ENCODE measurements around the gene BCL3. TPM values are rescaled to one million over a fixed set of nuclear protein-coding genes. Genes with fewer than 3 reads are reported as not detected.

The BCL3 gene
- total and polyA plus RNA-seq, 12 donors, result 7.1 to 76.3 (median 20.9) TPM

DNA sequence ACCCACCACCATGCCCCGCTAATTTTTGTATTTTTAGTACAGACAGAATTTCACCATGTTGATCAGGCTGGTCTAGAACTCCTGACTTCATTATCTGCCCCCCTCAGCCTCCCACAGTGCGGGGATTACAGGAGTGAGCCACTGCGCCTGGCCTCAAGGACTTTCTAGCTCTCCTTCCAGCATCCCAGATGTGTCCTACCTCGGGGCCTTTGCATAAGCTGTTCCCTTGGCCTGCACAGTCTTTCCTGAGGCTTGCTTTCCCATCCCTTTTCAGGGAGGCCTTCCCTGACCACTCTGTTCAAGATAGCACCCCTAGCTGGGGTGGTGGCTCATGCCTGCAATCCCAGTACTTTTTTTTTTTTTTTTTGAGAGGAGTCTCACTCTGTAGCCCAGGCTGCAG is 46.1 kb downstream of the BCL3 start:
- Histone ChIP-seq H3K27me3 (no peaks in the 10 kb centered on the region), H3K27ac (no peak overlapping the region), H3K4me1 (peaks cover 0 to 20% (median 15%) of the 10 kb centered on the region in 9 donors), H3K36me3 (no peaks in the 10 kb centered on the region), H3K9me3 (no peaks in the 10 kb centered on the region), H3K4me3 (no peak overlapping the region)
- 97% methylated on average over 4 of the region's 4 CpGs for WGBS, 2 donors
- ATAC-seq (no peak), DNase-seq (no peak)
- no peak for TF ChIP-seq CTCF (IDR thresholded peaks at IDR 0.05)
- intact Hi-C loops (cut with DNase I), result loop anchor here in 1 of 10 donors (5.0 kb wide), 1 partner anchor 48 kb away; no protein-coding TSS in a partner anchor

DNA sequence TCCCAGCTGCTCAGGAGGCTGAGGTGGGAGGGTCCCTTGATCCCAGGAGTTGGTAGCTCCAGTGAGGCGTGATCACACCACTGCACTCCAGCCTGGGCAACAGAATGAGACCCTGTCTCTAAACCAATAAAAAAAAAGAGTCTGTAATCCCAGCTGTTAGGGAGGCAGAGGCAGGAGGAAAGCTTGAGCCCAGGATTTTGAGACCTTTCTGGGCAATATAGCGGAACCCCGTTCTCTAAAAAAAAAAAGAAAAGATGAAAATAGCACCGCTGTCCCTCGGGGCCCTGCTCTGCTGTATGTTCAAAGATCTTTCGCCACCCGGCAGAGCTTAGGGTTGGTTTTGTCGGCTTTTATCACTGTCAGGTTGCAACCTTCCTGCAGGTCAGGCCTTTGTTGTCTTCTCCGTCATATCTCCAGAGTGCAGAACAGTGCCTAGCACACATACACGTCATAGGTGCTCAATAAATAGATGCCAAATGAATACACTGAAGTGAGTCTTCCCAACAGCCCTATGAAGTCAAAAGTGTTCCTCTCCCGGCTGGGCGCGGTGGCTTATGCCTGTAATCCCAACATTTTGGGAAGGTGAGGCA is 47.0 kb downstream of the BCL3 start:
- Histone ChIP-seq H3K4me1 (peaks cover 0 to 22% (median 17%) of the 10 kb centered on the region in 9 donors), H3K4me3 (no peak overlapping the region), H3K36me3 (no peaks in the 10 kb centered on the region), H3K27ac (peak overlapping the region in 2 of 10 donors; percentile 85 to 91), H3K27me3 (no peaks in the 10 kb centered on the region), H3K9me3 (no peaks in the 10 kb centered on the region)
- no peak for DNase-seq
- ATAC-seq, result no peak
- TF ChIP-seq CTCF (IDR thresholded peaks at IDR 0.05), result no peak
- intact Hi-C loops (cut with DNase I), result loop anchor here in 1 of 10 donors (5.0 kb wide), 1 partner anchor 47 kb away; no protein-coding TSS in a partner anchor
- WGBS, 2 donors, result 81 to 87% methylated on average over 13 of the region's 13 CpGs

DNA sequence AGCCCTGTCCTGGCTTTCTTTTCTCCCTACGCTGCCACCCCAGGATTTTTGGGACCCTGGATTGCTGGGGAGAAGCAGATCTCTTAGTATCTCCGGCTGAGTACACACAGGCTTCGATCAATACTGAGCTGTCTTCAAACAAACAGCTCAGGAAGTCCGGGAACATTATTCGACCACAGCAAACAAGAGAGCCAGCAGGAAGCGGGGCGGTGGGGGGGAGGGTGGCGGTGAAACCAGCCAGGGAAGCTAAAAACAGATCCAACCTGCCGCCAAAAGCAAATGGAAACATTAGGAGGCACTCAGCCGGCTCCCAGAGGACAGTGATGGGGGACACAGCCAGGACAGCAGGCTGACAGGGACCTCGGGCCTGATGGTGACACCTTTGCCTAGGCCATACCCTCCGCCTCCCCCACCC is 48.2 kb downstream of the BCL3 start:
- DNase-seq, result peak; percentile 62 to 82
- ATAC-seq, result peak; percentile 72 to 92 (median 80)
- H3K4me3 ChIP-seq, result peak overlapping the region in 1 of 10 donors; percentile 28
- TF ChIP-seq CTCF (IDR thresholded peaks at IDR 0.05), result no peak
- H3K36me3 ChIP-seq, result no peaks in the 10 kb centered on the region
- intact Hi-C loops (cut with DNase I), result loop anchor here in 2 of 10 donors (1.0 to 5.0 kb wide), 2 partner anchors 46 to 49 kb away; no protein-coding TSS in a partner anchor
- peak overlapping the region; percentile 60 to 93 (median 84) for H3K27ac ChIP-seq
- H3K27me3 ChIP-seq, result no peaks in the 10 kb centered on the region
- H3K4me1 ChIP-seq, result peaks cover 0 to 22% (median 17%) of the 10 kb centered on the region in 9 donors
- 15% methylated on average over 12 of the region's 12 CpGs for WGBS, 2 donors
- H3K9me3 ChIP-seq, result no peaks in the 10 kb centered on the region

- no peak for DNase-seq
- intact Hi-C loops (cut with DNase I), result loop anchor here in 9 of 10 donors (1.0 to 5.0 kb wide), 5 partner anchors 15 to 46 kb away; no protein-coding TSS in a partner anchor
- WGBS, 2 donors, result 71 to 73% methylated on average over 10 of the region's 10 CpGs
- TF ChIP-seq CTCF (IDR thresholded peaks at IDR 0.05), result no peak
- H3K27me3 ChIP-seq, result no peaks in the 10 kb centered on the region
- no peaks in the 10 kb centered on the region for H3K36me3 ChIP-seq
- H3K9me3 ChIP-seq, result no peaks in the 10 kb centered on the region
- no peak overlapping the region for H3K4me3 ChIP-seq
- peak in 3 of 8 donors; percentile 5 to 23 (median 16) for ATAC-seq
- no peak overlapping the region for H3K27ac ChIP-seq
- peaks cover 0 to 27% (median 17%) of the 10 kb centered on the region in 9 donors for H3K4me1 ChIP-seq
Observed at GRCh38 chr19:44799627-44800346, 51.3 kb downstream of the BCL3 start.

All from heart right ventricle (tissue), 16 donors.